ENCODE results near the gene TNS2.

The TNS2 gene

GRCh38 chr12:53056901-53057300 is 7.0 kb downstream of the TNS2 start:
- DNase-seq: no peak

GRCh38 chr12:53057816-53058500 is 8.1 kb downstream of the TNS2 start:
- DNase-seq: no peak

- no peak for DNase-seq
Measured at GRCh38 chr12:53058674-53059433, 9.0 kb downstream of the TNS2 start.

- DNase-seq: no peak
Measured at GRCh38 chr12:53059434-53060063, 9.7 kb downstream of the TNS2 start.

- no peak for DNase-seq
Measured at GRCh38 chr12:53060064-53060720, 10.3 kb downstream of the TNS2 start.

- DNase-seq: no peak
Measured at GRCh38 chr12:53060721-53061276, 10.9 kb downstream of the TNS2 start.

- DNase-seq: no peak
Measured at GRCh38 chr12:53061404-53062010, 11.6 kb downstream of the TNS2 start.

GRCh38 chr12:53062011-53062961 is 12.4 kb downstream of the TNS2 start:
- no peak for DNase-seq

- no peak for DNase-seq
Measured at GRCh38 chr12:53062977-53063707, 13.3 kb downstream of the TNS2 start.

GRCh38 chr12:53063708-53064612 is 14.1 kb downstream of the TNS2 start:
- DNase-seq: peak in 11 of 56 donors; percentile 30 to 68 (median 41)

- no peak for DNase-seq
Measured at GRCh38 chr12:53064613-53065436, 15.0 kb downstream of the TNS2 start.

- no peak for DNase-seq
Measured at GRCh38 chr12:53065470-53065869, 15.6 kb downstream of the TNS2 start.

- DNase-seq: peak in 47 of 56 donors; percentile 21 to 89 (median 58)
Measured at GRCh38 chr12:53065975-53066931, 16.4 kb downstream of the TNS2 start.

- DNase-seq: no peak
Measured at GRCh38 chr12:53067074-53067992, 17.5 kb downstream of the TNS2 start.
